Body of pancreas (tissue), 4 donors: ENCODE results near the gene SPATA16. TPM values are rescaled to one million over a fixed set of nuclear protein-coding genes. Genes with fewer than 3 reads are reported as not detected.

ENCODE experiments used
- ATAC-seq: fragments of 150-250 bp; one replicate; pipeline ENCODE4 v1.9.1; 2016
- DNase-seq, 4 donors: peaks; one replicate each; pipeline ENCODE4 v3.0.0-alpha.2; 2019
- H3K27ac ChIP-seq, 4 donors: fragments of 200-600 bp; sonication (generic); 1 replicate in 3 of 4; 2 replicates in 1 of 4; pipeline versions ENCODE4 v1.5.1 to v1.6.1; 2016 to 2019; ENCODE audit warnings: mild to moderate bottlenecking in 1 of 4, mixed read lengths in 1 of 4, moderate library complexity in 1 of 4
- H3K27me3 ChIP-seq, 2 donors: fragments of 200-600 bp; sonication (generic); one replicate each; pipeline ENCODE4 v1.6.0; 2016; ENCODE audit warnings: mild to moderate bottlenecking in 1 of 2
- H3K36me3 ChIP-seq, 2 donors: fragments of 200-600 bp; sonication (generic); replicated peaks in 1 of 2; 2 replicates each; pipeline ENCODE4 v1.5.1; 2016; ENCODE audit warnings: low read depth in 2 of 2; ENCODE audit not compliant: insufficient read depth in 1 of 2
- H3K4me1 ChIP-seq: fragments of 200-600 bp; sonication (generic); one replicate; pipeline ENCODE4 v1.6.0; 2016
- H3K4me3 ChIP-seq, 2 donors: fragments of 200-600 bp; sonication (generic); 1 replicate in 1 of 2; 2 replicates in 1 of 2; pipeline ENCODE4 v1.5.1; 2016 to 2019
- H3K9me3 ChIP-seq, 3 donors: fragments of 200-600 bp; sonication (generic); 1 replicate in 2 of 3; 2 replicates in 1 of 3; pipeline ENCODE4 v1.5.1; 2016
- CTCF ChIP-seq, 7 experiments: fragments of 450-650 bp in 4 of 7; fragments of 200-600 bp in 3 of 7; sonication (generic) in 3 of 7; IDR thresholded peaks; one replicate each; pipeline ENCODE4 v1.5.1; 2016 to 2019; ENCODE audit warnings: antibody characterized with exemption in 7 of 7
- POLR2A ChIP-seq, 3 donors: fragments of 450-650 bp; IDR thresholded peaks; one replicate each; pipeline ENCODE4 v1.6.1; 2016; ENCODE audit warnings: antibody characterized with exemption in 3 of 3, mild to moderate bottlenecking in 2 of 3
- WGBS, 2 donors: methylation state at CpG; one replicate each; pipeline ENCODE4 v1.1.5; 2017; 5-methylcytosine and 5-hydroxymethylcytosine counted together
- intact Hi-C: fragments of 100-400 bp; cut with DNase I; formaldehyde crosslinking; loops from one replicate; pipeline ENCODE4 v1.15.1; 2023
- total RNA-seq, 2 donors: library from RNA; depleted of rRNA; stranded (reverse); fragments of >200 nt; gene quantifications; one replicate each; pipeline ENCODE4 v1.1.0, GENCODE V29; 2016

The SPATA16 gene
- total RNA-seq, 2 donors from 2014 or later = not detected

GRCh38 chr3:172974969-172975368 lies 166.1 kb downstream of the SPATA16 start:
- no peak overlapping the region for H3K27ac ChIP-seq
- 73 to 79% methylated on average over 3 of the region's 3 CpGs for WGBS, 2 donors

GRCh38 chr3:172973799-172974198 lies 167.2 kb downstream of the SPATA16 start:
- intact Hi-C loops = no loop called here
- no peak overlapping the region for H3K27ac ChIP-seq
- no peaks in the 10 kb centered on the region for H3K36me3 ChIP-seq
- no peak for ATAC-seq
- no peak overlapping the region for H3K4me3 ChIP-seq
- no peaks in the 10 kb centered on the region for H3K27me3 ChIP-seq
- no peaks in the 10 kb centered on the region for H3K4me1 ChIP-seq
- TF ChIP-seq CTCF (IDR thresholded peaks at IDR 0.05) = no peak
- H3K9me3 ChIP-seq = no peaks in the 10 kb centered on the region
- WGBS, 2 donors = 44 to 57% methylated on average over 2 of the region's 2 CpGs
- DNase-seq = no peak

More at GRCh38 chr3:172974969-172975368, 166.1 kb downstream of the SPATA16 start:
- DNase-seq = no peak
- Histone ChIP-seq H3K4me1 (no peaks in the 10 kb centered on the region), H3K36me3 (no peaks in the 10 kb centered on the region), H3K9me3 (no peaks in the 10 kb centered on the region), H3K4me3 (no peak overlapping the region), H3K27me3 (no peaks in the 10 kb centered on the region)
- intact Hi-C loops = no loop called here
- no peak for TF ChIP-seq POLR2A (IDR thresholded peaks at IDR 0.05)
- TF ChIP-seq CTCF (IDR thresholded peaks at IDR 0.05) = no peak
- no peak for ATAC-seq

GRCh38 chr3:172972717-172973116 lies 168.3 kb downstream of the SPATA16 start:
- H3K4me3 ChIP-seq = no peak overlapping the region
- DNase-seq = no peak
- no peak overlapping the region for H3K27ac ChIP-seq
- no peaks in the 10 kb centered on the region for H3K36me3 ChIP-seq
- H3K9me3 ChIP-seq = no peaks in the 10 kb centered on the region
- H3K27me3 ChIP-seq = no peaks in the 10 kb centered on the region
- ATAC-seq = no peak
- intact Hi-C loops = no loop called here
- 66 to 71% methylated on average over 5 of the region's 5 CpGs for WGBS, 2 donors
- TF ChIP-seq POLR2A (IDR thresholded peaks at IDR 0.05) (no peak), CTCF (IDR thresholded peaks at IDR 0.05) (no peak)
- H3K4me1 ChIP-seq = no peaks in the 10 kb centered on the region

- ATAC-seq (no peak), DNase-seq (no peak)
- H3K27me3 ChIP-seq = no peaks in the 10 kb centered on the region
- TF ChIP-seq CTCF (IDR thresholded peaks at IDR 0.05) (no peak), POLR2A (IDR thresholded peaks at IDR 0.05) (no peak)
- no peak overlapping the region for H3K4me3 ChIP-seq
- H3K27ac ChIP-seq = no peak overlapping the region
- no peaks in the 10 kb centered on the region for H3K36me3 ChIP-seq
- intact Hi-C loops = no loop called here
- no peaks in the 10 kb centered on the region for H3K4me1 ChIP-seq
- H3K9me3 ChIP-seq = no peaks in the 10 kb centered on the region
- 39 to 44% methylated on average over 1 of the region's 1 CpG for WGBS, 2 donors
These were observed 169.0 kb downstream of the SPATA16 start for GRCh38 chr3:172972067-172972466.

- Histone ChIP-seq H3K9me3 (no peaks in the 10 kb centered on the region), H3K4me3 (no peak overlapping the region), H3K4me1 (no peaks in the 10 kb centered on the region), H3K36me3 (no peaks in the 10 kb centered on the region), H3K27ac (no peak overlapping the region), H3K27me3 (no peaks in the 10 kb centered on the region)
- ATAC-seq (no peak), DNase-seq (no peak)
- intact Hi-C loops = no loop called here
- TF ChIP-seq CTCF (IDR thresholded peaks at IDR 0.05) (no peak), POLR2A (IDR thresholded peaks at IDR 0.05) (no peak)
- 63 to 68% methylated on average over 2 of the region's 2 CpGs for WGBS, 2 donors
These were observed 172.4 kb downstream of the SPATA16 start for GRCh38 chr3:172968646-172969045.
